MM.1S (cell line): ENCODE measurements around the gene RAPGEF6.
A peak's percentile ranks its signal among the peaks of the same experiment; 100 is the strongest.

Experiments used
- DNase-seq: peaks from one replicate; pipeline ENCODE4 v3.0.0-alpha.2; 2015
- H2AFZ ChIP-seq: fragments of 300-600 bp; sonication (generic); 2 replicates; pipeline ENCODE4 v1.6.0; 2016; ENCODE audit warnings: antibody characterized with exemption, low read length
- H3F3A ChIP-seq: fragments of 300-600 bp; sonication (generic); 2 replicates; pipeline ENCODE4 v1.6.1; 2016; ENCODE audit warnings: mild to moderate bottlenecking, antibody characterized with exemption, low read length, moderate library complexity, mixed read lengths; ENCODE audit not compliant: insufficient read depth
- H3K27ac ChIP-seq: fragments of 300-600 bp; sonication (generic); 2 replicates; pipeline ENCODE4 v1.5.1; 2016; ENCODE audit warnings: mild to moderate bottlenecking, low read length
- H3K27me3 ChIP-seq: fragments of 300-600 bp; sonication (generic); replicated peaks from 2 replicates; pipeline ENCODE4 v1.6.0; 2016; ENCODE audit warnings: low read length; ENCODE audit not compliant: insufficient read depth
- H3K36me3 ChIP-seq: fragments of 300-600 bp; sonication (generic); replicated peaks from 2 replicates; pipeline ENCODE4 v1.6.1; 2016; ENCODE audit warnings: mild to moderate bottlenecking, low read length, mixed read lengths; ENCODE audit not compliant: insufficient read depth
- H3K4me1 ChIP-seq: fragments of 300-600 bp; sonication (generic); 2 replicates; pipeline ENCODE4 v1.6.1; 2016; ENCODE audit warnings: low read length, mixed read lengths
- H3K4me2 ChIP-seq: fragments of 300-600 bp; sonication (generic); 2 replicates; pipeline ENCODE4 v1.6.0; 2016; ENCODE audit warnings: low read depth, low read length
- H3K4me3 ChIP-seq: fragments of 300-600 bp; sonication (generic); 2 replicates; pipeline ENCODE4 v1.5.1; 2016; ENCODE audit warnings: low read length, mixed read lengths
- H3K79me2 ChIP-seq: fragments of 300-600 bp; sonication (generic); 2 replicates; pipeline ENCODE4 v1.6.1; 2016; ENCODE audit warnings: mixed run types, low read length, mixed read lengths
- H3K9ac ChIP-seq: fragments of 300-600 bp; sonication (generic); 2 replicates; pipeline ENCODE4 v1.6.1; 2016; ENCODE audit warnings: low read length, mixed read lengths
- H3K9me2 ChIP-seq: fragments of 300-600 bp; sonication (generic); replicated peaks from 2 replicates; pipeline ENCODE4 v1.6.1; 2016; ENCODE audit warnings: mild to moderate bottlenecking, low read length, mixed read lengths; ENCODE audit not compliant: insufficient read depth
- H3K9me3 ChIP-seq: fragments of 300-600 bp; sonication (generic); replicated peaks from 2 replicates; pipeline ENCODE4 v1.6.1; 2016; ENCODE audit warnings: mild to moderate bottlenecking, low read length, mixed read lengths; ENCODE audit not compliant: insufficient read depth
- H4K20me1 ChIP-seq: fragments of 300-600 bp; sonication (generic); 2 replicates; pipeline ENCODE4 v1.6.1; 2016; ENCODE audit warnings: mild to moderate bottlenecking, low read length, moderate library complexity, mixed read lengths; ENCODE audit not compliant: insufficient read depth
- EZH2 ChIP-seq: fragments of 300-600 bp; sonication (generic); optimal IDR thresholded peaks from 2 replicates; pipeline ENCODE3; 2017; ENCODE audit warnings: low read depth, mild to moderate bottlenecking, antibody characterized with exemption, low read length, mixed read lengths
- EZH2phosphoT487 ChIP-seq: fragments of 300-600 bp; sonication (generic); IDR thresholded peaks from 2 replicates; pipeline ENCODE4 v1.6.1; 2018; ENCODE audit warnings: antibody characterized with exemption, low read length
- TF ChIP-seq, protein P1 (sequence below): fragments of 300-600 bp; sonication (generic); IDR thresholded peaks from 2 replicates; pipeline ENCODE4 v1.5.1; 2016; ENCODE audit warnings: antibody characterized with exemption, low read length, mixed read lengths

The RAPGEF6 gene

DNA sequence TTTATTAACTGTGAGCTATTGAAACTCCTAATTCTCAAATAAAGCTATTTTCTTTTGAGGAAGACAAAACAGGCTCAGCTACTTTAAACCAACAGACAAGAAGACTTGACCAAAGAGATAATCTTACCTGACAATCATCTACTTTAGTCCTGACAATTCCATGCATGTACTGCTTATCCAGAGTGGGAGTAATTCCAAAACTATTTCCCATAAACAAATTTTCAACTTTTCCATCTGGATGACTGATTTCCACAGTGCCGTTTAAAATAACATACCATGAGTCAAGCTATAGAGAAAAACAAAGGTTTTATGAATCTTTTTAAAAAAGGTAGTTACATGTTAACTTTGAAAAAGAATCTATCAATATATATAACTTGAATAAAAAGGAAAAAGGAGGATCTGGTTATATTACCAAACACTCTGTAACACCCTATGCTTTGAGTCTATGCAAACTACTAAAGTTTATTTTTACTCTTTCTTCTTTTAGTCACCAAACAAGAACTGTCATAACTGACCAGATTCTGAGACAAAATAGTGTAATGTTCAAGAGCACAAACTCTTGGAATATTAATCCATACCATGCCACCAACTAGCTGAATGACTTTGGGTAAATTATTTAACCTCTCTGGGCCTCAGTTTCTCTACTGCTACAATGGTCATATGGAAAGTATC lies 129.7 kb downstream of the RAPGEF6 start:
- Histone ChIP-seq H3K79me2 (no peaks in the 10 kb centered on the region), H3K4me3 (no peak overlapping the region), H3F3A (no peaks in the 10 kb centered on the region), H3K36me3 (peaks cover 5% of the 10 kb centered on the region; the same call in 1 of the 2 replicates), H3K27me3 (no peaks in the 10 kb centered on the region), H3K27ac (no peak overlapping the region), H2AFZ (no peak overlapping the region), H3K4me2 (no peak overlapping the region), H3K9me3 (no peaks in the 10 kb centered on the region), H3K9me2 (no peaks in the 10 kb centered on the region), H4K20me1 (no peaks in the 10 kb centered on the region), H3K9ac (no peak overlapping the region), H3K4me1 (no peaks in the 10 kb centered on the region)
- TF ChIP-seq, protein P1, sequence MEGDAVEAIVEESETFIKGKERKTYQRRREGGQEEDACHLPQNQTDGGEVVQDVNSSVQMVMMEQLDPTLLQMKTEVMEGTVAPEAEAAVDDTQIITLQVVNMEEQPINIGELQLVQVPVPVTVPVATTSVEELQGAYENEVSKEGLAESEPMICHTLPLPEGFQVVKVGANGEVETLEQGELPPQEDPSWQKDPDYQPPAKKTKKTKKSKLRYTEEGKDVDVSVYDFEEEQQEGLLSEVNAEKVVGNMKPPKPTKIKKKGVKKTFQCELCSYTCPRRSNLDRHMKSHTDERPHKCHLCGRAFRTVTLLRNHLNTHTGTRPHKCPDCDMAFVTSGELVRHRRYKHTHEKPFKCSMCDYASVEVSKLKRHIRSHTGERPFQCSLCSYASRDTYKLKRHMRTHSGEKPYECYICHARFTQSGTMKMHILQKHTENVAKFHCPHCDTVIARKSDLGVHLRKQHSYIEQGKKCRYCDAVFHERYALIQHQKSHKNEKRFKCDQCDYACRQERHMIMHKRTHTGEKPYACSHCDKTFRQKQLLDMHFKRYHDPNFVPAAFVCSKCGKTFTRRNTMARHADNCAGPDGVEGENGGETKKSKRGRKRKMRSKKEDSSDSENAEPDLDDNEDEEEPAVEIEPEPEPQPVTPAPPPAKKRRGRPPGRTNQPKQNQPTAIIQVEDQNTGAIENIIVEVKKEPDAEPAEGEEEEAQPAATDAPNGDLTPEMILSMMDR, result no peak
- TF ChIP-seq EZH2, result no peak
- no peak for TF ChIP-seq EZH2phosphoT487
- no peak for DNase-seq

DNA sequence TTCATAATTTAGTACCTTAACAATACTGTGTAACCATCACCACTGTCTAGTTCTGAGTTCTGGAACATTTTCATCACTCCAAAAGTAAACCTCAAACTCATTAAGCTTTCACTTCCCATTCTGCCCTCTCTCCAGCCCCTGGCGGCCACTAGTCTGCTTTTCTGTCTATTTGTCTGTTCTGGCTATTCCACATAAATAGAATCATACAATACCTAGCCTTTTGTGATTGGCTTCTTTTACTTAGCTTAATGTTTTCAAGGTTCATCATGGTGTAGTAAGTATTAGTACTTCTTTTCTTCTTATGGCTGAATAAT lies 138.7 kb downstream of the RAPGEF6 start:
- TF ChIP-seq EZH2phosphoT487, result no peak
- TF ChIP-seq, protein P1, result peak; percentile 43
- no peaks in the 10 kb centered on the region for H4K20me1 ChIP-seq
- no peaks in the 10 kb centered on the region for H3K36me3 ChIP-seq

DNA sequence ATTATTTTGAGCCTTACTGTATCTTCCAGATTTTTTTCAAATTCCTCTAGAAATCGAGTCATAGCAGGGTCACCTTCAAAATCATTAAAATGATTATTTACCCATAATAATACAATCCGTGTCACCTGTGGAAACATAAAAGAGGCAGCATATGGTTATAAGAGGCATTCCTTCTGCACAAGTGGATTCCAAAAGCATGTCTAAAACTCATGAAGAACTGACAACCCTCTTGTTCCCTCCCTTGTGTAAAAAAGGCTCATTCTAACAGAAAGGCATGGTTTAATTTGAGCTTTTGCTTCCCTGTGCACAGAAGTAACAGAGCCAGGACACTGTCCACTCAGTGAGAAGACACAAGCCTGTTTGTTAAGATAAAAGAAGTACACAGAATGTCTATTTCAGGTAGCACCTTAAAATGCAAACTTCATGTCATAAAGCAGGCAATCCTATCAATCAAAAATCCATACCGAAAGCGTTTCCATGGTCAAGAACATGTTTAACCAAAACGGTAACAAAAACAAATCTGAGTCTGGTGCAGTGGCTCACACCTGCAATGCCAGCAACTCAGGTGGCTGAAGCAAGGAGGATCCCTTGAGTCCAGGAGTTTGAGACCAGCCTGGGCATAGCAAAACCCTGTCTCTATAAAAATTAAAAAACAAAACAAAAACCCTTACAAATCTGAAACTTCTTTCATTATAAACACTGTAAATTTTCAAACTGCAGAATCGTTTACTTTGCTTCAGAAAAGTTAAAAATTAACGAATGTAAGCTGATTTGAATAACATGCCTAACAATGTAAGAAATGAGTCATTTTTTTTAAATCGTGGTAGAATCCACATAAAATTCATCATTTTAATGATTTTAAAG lies 139.3 kb downstream of the RAPGEF6 start:
- H3K4me1 ChIP-seq, result peaks cover 7% of the 10 kb centered on the region
- no peaks in the 10 kb centered on the region for H3K9me2 ChIP-seq
- H3K9ac ChIP-seq, result peak overlapping the region; percentile 2; the same call in 1 of the 2 replicates
- H4K20me1 ChIP-seq, result no peaks in the 10 kb centered on the region
- no peaks in the 10 kb centered on the region for H3K79me2 ChIP-seq
- H3K9me3 ChIP-seq, result no peaks in the 10 kb centered on the region
- H3K36me3 ChIP-seq, result no peaks in the 10 kb centered on the region
- peak overlapping the region; percentile 43; the same call in 1 of the 2 replicates for H3K27ac ChIP-seq
- no peak overlapping the region for H2AFZ ChIP-seq
- DNase-seq, result no peak
- H3K27me3 ChIP-seq, result no peaks in the 10 kb centered on the region
- H3K4me3 ChIP-seq, result no peak overlapping the region
- TF ChIP-seq, protein P1, result no peak
- TF ChIP-seq EZH2 (no peak), EZH2phosphoT487 (no peak)
- H3F3A ChIP-seq, result no peaks in the 10 kb centered on the region
- peak overlapping the region; percentile 16; the same call in 1 of the 2 replicates for H3K4me2 ChIP-seq

More for the DNA sequence above, 138.7 kb downstream of the RAPGEF6 start:
- Histone ChIP-seq H2AFZ (no peak overlapping the region), H3K9me2 (no peaks in the 10 kb centered on the region), H3F3A (no peaks in the 10 kb centered on the region), H3K9ac (no peak overlapping the region), H3K4me1 (peaks cover 7% of the 10 kb centered on the region), H3K4me2 (peak overlapping the region; percentile 16; the same call in 1 of the 2 replicates), H3K27me3 (no peaks in the 10 kb centered on the region), H3K79me2 (no peaks in the 10 kb centered on the region), H3K27ac (peak overlapping the region; percentile 43; the same call in 1 of the 2 replicates), H3K4me3 (no peak overlapping the region), H3K9me3 (no peaks in the 10 kb centered on the region)
- DNase-seq, result no peak
